Left ventricle myocardium inferior (tissue), 1 donor: ENCODE measurements around the gene CKLF. TPM values are rescaled to one million over a fixed set of nuclear protein-coding genes. Genes with fewer than 3 reads are reported as not detected.

Source experiments
- DNase-seq: peaks from one replicate; pipeline ENCODE4 v3.0.0-alpha.2; 2020
- H3K27ac ChIP-seq: fragments of 200-600 bp; replicated peaks from 2 replicates; pipeline ENCODE4 v1.8.0; 2021
- H3K27me3 ChIP-seq: fragments of 200-600 bp; 2 replicates; pipeline ENCODE4 v1.8.0; 2021; ENCODE audit warnings: low read depth
- H3K36me3 ChIP-seq: fragments of 200-600 bp; 2 replicates; pipeline ENCODE4 v1.8.0; 2021
- H3K4me1 ChIP-seq: fragments of 200-600 bp; 2 replicates; pipeline ENCODE4 v1.8.0; 2021
- H3K4me3 ChIP-seq: fragments of 200-600 bp; 2 replicates; pipeline ENCODE4 v1.8.0; 2021; ENCODE audit warnings: mild to moderate bottlenecking, moderate library complexity
- H3K9me3 ChIP-seq: fragments of 200-600 bp; replicated peaks from 2 replicates; pipeline ENCODE4 v1.8.0; 2021
- intact Hi-C: fragments of 100-400 bp; cut with micrococcal nuclease; formaldehyde crosslinking; loops from one replicate; pipeline ENCODE4 v1.11.0; 2022
- total RNA-seq: library from RNA; stranded (reverse); fragmentation: NEBNext Ultra II Directional; extraction: Animal tissue kit (Norgen Biotek cat#: 25700); gene quantifications from one replicate; pipeline ENCODE4 v1.2.1, GENCODE V29; 2021
- TF ChIP-seq, protein P1 (sequence below): fragments of 200-600 bp; IDR thresholded peaks from 2 replicates; pipeline ENCODE4 v1.8.0; 2021; ENCODE audit warnings: antibody characterized with exemption, mild to moderate bottlenecking, borderline replicate concordance
- donor health status: DM: no; HTN: yes; CAD: no; lungs with severe emphysema.

Gene CKLF
- total RNA-seq, 1 donor from 2014 or later, result 7.8 TPM

DNA sequence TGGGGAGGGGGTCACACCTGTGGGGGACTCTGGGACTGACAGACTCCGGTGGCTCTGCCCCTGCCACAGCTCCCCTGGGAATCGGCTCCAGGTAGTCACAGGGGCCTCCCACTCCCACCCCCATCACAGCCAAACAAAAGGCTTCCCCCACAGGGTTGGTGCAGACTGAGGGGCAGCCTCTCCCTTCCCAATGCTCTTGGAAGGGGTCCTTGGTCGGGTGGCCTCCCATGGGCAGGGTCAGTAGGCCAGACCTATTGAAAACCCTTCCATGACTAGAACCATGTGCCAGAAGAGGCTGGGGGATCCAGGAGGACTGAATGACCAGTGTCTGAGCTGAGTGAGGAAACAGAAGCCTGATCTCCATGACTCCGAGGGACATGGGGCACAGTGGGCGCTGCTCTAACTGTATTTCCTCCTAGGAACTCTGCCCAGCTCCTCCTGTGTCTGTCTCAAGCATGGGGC is 31.1 kb upstream of the CKLF start:
- peaks cover 89% of the 10 kb centered on the region for H3K4me1 ChIP-seq
- no peaks in the 10 kb centered on the region for H3K9me3 ChIP-seq
- no peak for DNase-seq
- H3K36me3 ChIP-seq, result peaks cover 13% of the 10 kb centered on the region
- H3K4me3 ChIP-seq, result no peak overlapping the region
- TF ChIP-seq, protein P1, sequence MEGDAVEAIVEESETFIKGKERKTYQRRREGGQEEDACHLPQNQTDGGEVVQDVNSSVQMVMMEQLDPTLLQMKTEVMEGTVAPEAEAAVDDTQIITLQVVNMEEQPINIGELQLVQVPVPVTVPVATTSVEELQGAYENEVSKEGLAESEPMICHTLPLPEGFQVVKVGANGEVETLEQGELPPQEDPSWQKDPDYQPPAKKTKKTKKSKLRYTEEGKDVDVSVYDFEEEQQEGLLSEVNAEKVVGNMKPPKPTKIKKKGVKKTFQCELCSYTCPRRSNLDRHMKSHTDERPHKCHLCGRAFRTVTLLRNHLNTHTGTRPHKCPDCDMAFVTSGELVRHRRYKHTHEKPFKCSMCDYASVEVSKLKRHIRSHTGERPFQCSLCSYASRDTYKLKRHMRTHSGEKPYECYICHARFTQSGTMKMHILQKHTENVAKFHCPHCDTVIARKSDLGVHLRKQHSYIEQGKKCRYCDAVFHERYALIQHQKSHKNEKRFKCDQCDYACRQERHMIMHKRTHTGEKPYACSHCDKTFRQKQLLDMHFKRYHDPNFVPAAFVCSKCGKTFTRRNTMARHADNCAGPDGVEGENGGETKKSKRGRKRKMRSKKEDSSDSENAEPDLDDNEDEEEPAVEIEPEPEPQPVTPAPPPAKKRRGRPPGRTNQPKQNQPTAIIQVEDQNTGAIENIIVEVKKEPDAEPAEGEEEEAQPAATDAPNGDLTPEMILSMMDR, result no peak
- intact Hi-C loops, result no loop called here
- no peaks in the 10 kb centered on the region for H3K27me3 ChIP-seq
- peak overlapping the region; percentile 99 for H3K27ac ChIP-seq

DNA sequence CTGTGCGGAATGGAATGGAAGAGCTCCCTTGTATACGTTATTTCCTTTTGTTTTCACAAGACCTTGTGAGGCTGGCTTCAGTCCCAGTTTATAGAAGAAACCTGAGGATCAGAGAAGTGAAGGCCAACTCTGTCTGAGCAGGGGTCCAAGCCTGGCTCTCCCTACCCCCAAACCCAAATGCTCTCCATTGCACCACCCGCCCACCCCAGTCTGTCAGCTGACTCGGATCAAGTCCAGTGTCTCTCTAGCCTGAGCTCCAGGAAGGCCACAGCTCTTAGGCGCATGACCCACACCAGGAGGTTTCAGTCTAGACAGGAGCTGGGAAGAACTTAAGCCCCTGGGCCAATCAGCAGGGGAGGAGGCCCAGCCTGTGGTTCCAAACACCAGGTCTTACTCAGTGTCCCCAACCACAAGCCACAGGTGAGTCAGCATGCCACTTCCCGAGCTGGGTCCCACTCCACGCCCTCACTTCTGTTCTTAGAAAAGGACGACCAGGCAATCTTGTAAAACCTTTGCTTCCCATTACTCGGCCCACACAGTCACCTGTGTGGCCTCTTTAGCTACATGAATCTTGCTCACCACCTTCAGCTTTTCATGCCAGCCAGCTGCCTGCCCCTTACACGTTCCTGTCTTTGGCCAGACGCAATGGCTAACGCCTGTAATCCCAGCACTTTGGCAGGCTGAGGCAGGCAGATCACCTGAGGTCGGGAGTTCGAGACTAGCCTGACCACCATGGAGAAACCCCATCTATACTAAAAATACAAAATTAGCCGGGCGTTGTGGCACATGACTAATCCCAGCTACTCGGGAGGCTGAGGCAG is 30.2 kb upstream of the CKLF start:
- H3K36me3 ChIP-seq, result peaks cover 22% of the 10 kb centered on the region
- no peaks in the 10 kb centered on the region for H3K9me3 ChIP-seq
- no peaks in the 10 kb centered on the region for H3K27me3 ChIP-seq
- TF ChIP-seq, protein P1, result no peak
- DNase-seq, result peak; percentile 31
- intact Hi-C loops, result no loop called here
- H3K4me1 ChIP-seq, result peaks cover 83% of the 10 kb centered on the region
- H3K4me3 ChIP-seq, result no peak overlapping the region
- peak overlapping the region; percentile 99 for H3K27ac ChIP-seq

- Histone ChIP-seq H3K9me3 (no peaks in the 10 kb centered on the region), H3K4me3 (no peak overlapping the region), H3K27ac (peak overlapping the region; percentile 99), H3K36me3 (peaks cover 29% of the 10 kb centered on the region), H3K27me3 (no peaks in the 10 kb centered on the region), H3K4me1 (peaks cover 75% of the 10 kb centered on the region)
- TF ChIP-seq, protein P1, result no peak
- intact Hi-C loops, result no loop called here
- no peak for DNase-seq
Measured at GRCh38 chr16:66522816-66523590, 29.4 kb upstream of the CKLF start.

GRCh38 chr16:66523861-66524354 is 28.5 kb upstream of the CKLF start:
- Histone ChIP-seq H3K27ac (peak overlapping the region; percentile 99), H3K4me3 (no peak overlapping the region), H3K27me3 (no peaks in the 10 kb centered on the region), H3K36me3 (peaks cover 38% of the 10 kb centered on the region), H3K9me3 (no peaks in the 10 kb centered on the region), H3K4me1 (peaks cover 66% of the 10 kb centered on the region)
- DNase-seq, result no peak
- intact Hi-C loops, result no loop called here
- TF ChIP-seq, protein P1, result no peak

DNA sequence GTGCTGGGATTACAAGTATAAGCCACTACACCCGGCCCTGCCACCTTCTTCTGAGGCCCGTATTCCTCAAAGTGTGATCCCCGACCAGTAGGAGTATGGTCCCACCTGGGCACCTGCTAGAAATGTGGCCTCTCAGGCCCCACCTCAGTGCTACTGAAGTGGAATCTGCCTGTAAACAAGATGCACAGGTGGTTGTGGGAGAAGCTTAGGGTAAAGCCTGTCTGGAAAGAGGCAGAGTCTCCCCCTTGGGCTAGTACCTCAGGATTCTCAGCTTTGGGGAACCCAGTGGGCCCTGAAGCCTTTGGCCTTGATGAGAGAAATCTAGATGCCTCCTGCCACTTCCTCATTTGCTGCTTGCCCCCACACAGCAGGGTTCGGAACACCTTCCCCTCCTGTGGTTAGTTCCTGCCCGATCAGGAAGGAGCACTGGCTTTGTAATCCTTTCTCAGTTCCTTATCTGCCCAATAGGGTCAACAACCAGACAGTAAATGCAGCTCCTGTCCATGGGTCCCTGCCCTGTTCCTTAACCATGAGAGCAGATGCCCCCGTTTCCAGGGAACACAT is 27.7 kb upstream of the CKLF start:
- H3K27ac ChIP-seq, result peak overlapping the region; percentile 99
- H3K9me3 ChIP-seq, result no peaks in the 10 kb centered on the region
- intact Hi-C loops, result no loop called here
- H3K4me1 ChIP-seq, result peaks cover 58% of the 10 kb centered on the region
- no peaks in the 10 kb centered on the region for H3K27me3 ChIP-seq
- TF ChIP-seq, protein P1, result peak; percentile 18
- peak; percentile 31 for DNase-seq
- H3K4me3 ChIP-seq, result no peak overlapping the region
- H3K36me3 ChIP-seq, result peaks cover 45% of the 10 kb centered on the region
